ENCODE results near the gene OSBPL9. TPM values are rescaled to one million over a fixed set of nuclear protein-coding genes. Genes with fewer than 3 reads are reported as not detected.

The OSBPL9 gene
- total and polyA plus RNA-seq, 4 experiments from 2014 or later, result 45.1 to 47.8 (median 46.1) TPM

DNA sequence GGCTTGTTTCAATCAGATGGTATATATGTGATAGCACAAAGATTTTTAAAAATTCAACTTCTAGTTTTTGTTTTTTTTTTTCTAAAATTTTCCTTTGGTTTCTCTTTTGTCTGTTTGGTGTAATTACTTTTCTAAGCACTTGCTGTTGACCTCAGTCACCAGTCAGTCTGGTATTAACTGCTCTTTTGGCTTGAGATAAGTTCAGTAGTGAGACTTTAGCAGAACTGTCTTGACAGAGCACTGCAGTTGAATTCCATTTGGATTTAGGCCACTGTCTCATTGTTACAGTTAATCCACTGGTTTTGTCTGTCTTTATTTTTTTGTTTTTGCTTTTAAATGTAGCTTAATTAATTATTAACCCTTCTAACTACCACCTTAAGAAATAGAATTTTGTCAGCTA, 36.2 kb downstream of the OSBPL9 start:
- Mint-ChIP-seq H3K4me1 (peaks cover 0 to 9% (median 4%) of the 10 kb centered on the region in 4 donors), H3K27me3 (no peaks in the 10 kb centered on the region), H3K27ac (no peak overlapping the region), H3K36me3 (peaks cover 25 to 30% of the 10 kb centered on the region in 2 donors), H3K4me3 (no peak overlapping the region), H3K9me3 (peaks cover 0 to 1% (median 0%) of the 10 kb centered on the region in 8 donors)
- H3K36me3 ChIP-seq (ENCODE audit: insufficient read depth, low read length), result no peaks in the 10 kb centered on the region
- H3K27ac ChIP-seq (ENCODE audit: low read depth, low read length), result no peak overlapping the region
- ChIA-PET CTCF (ENCODE audit: partially characterized antibody) (interaction anchor here (0.7 kb wide), 1 partner anchor 119 kb away, joined by 3 read pairs; no protein-coding TSS in a partner anchor), POLR2A (ENCODE audit: partially characterized antibody) (no interaction called here)
- DNase-seq, result no peak
- intact Hi-C loops (cut with micrococcal nuclease), result no loop called here
- H3K4me3 ChIP-seq (ENCODE audit: low read length in 2 of 2), result no peak overlapping the region
- no peaks in the 10 kb centered on the region for H3K27me3 ChIP-seq (ENCODE audit: insufficient read depth, low read length)
- H3K9me3 ChIP-seq (ENCODE audit: control insufficient read depth in 1 of 2, low read length in 2 of 2), result no peaks in the 10 kb centered on the region
- H3K4me1 ChIP-seq (ENCODE audit: insufficient read depth, low read length), result no peaks in the 10 kb centered on the region

DNA sequence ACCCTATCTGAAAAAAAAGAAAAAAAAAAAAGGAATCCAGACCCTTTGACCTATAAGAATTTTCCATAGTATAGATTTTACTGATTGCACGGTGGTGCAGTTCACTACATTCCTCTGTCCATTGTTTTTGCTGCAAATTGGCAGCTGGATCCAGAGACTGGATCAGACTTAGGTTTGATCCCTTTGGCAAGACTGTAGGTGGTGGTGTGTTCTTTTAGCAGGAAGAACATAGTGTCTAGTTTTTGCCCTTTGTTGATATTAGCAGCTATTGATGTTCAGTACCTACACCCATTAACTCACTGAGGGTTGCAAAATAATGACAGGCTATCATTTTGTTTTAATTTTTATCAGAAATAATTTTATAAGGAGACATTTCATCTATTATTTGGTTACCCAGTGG, 37.1 kb downstream of the OSBPL9 start:
- DNase-seq, result no peak
- Histone ChIP-seq H3K27ac (ENCODE audit: low read depth, low read length) (no peak overlapping the region), H3K4me1 (ENCODE audit: insufficient read depth, low read length) (no peaks in the 10 kb centered on the region), H3K36me3 (ENCODE audit: insufficient read depth, low read length) (no peaks in the 10 kb centered on the region), H3K4me3 (ENCODE audit: low read length in 2 of 2) (no peak overlapping the region), H3K27me3 (ENCODE audit: insufficient read depth, low read length) (no peaks in the 10 kb centered on the region), H3K9me3 (ENCODE audit: control insufficient read depth in 1 of 2, low read length in 2 of 2) (no peaks in the 10 kb centered on the region)
- Mint-ChIP-seq H3K27ac (no peak overlapping the region), H3K9me3 (peaks cover 0 to 1% (median 0%) of the 10 kb centered on the region in 8 donors), H3K27me3 (no peaks in the 10 kb centered on the region), H3K4me1 (peaks cover 0 to 9% (median 1%) of the 10 kb centered on the region in 4 donors), H3K36me3 (peaks cover 30% of the 10 kb centered on the region in 2 donors), H3K4me3 (no peak overlapping the region)
- ChIA-PET CTCF (ENCODE audit: partially characterized antibody) (no interaction called here), POLR2A (ENCODE audit: partially characterized antibody) (no interaction called here)
- intact Hi-C loops (cut with micrococcal nuclease), result no loop called here

GRCh38 chr1:51656374-51656773, 39.5 kb downstream of the OSBPL9 start:
- no peak overlapping the region for H3K4me3 ChIP-seq (ENCODE audit: low read length in 2 of 2)
- H3K9me3 ChIP-seq (ENCODE audit: control insufficient read depth in 1 of 2, low read length in 2 of 2), result no peaks in the 10 kb centered on the region
- ChIA-PET POLR2A (ENCODE audit: partially characterized antibody) (no interaction called here), CTCF (ENCODE audit: partially characterized antibody) (interaction anchor here (1.1 kb wide), 1 partner anchor 113 kb away, joined by 3 read pairs; no protein-coding TSS in a partner anchor)
- no peak overlapping the region for H3K27ac ChIP-seq (ENCODE audit: low read depth, low read length)
- Mint-ChIP-seq H3K9me3 (peaks cover 0 to 1% (median 0%) of the 10 kb centered on the region in 8 donors), H3K4me1 (peaks cover 0 to 7% (median 3%) of the 10 kb centered on the region in 4 donors), H3K36me3 (peaks cover 26 to 29% of the 10 kb centered on the region in 2 donors), H3K4me3 (no peak overlapping the region), H3K27me3 (no peaks in the 10 kb centered on the region), H3K27ac (no peak overlapping the region)
- H3K36me3 ChIP-seq (ENCODE audit: insufficient read depth, low read length), result no peaks in the 10 kb centered on the region
- no peak for DNase-seq
- intact Hi-C loops (cut with micrococcal nuclease), result no loop called here
- no peaks in the 10 kb centered on the region for H3K27me3 ChIP-seq (ENCODE audit: insufficient read depth, low read length)
- no peaks in the 10 kb centered on the region for H3K4me1 ChIP-seq (ENCODE audit: insufficient read depth, low read length)

- ChIA-PET POLR2A (ENCODE audit: partially characterized antibody) (no interaction called here), CTCF (ENCODE audit: partially characterized antibody) (no interaction called here)
- H3K36me3 ChIP-seq (ENCODE audit: insufficient read depth, low read length), result no peaks in the 10 kb centered on the region
- Mint-ChIP-seq H3K9me3 (peaks cover 0 to 1% (median 0%) of the 10 kb centered on the region in 8 donors), H3K4me3 (no peak overlapping the region), H3K36me3 (peaks cover 13 to 20% of the 10 kb centered on the region in 2 donors), H3K27me3 (no peaks in the 10 kb centered on the region), H3K27ac (no peak overlapping the region), H3K4me1 (peaks cover 0 to 14% (median 6%) of the 10 kb centered on the region in 4 donors)
- intact Hi-C loops (cut with micrococcal nuclease), result no loop called here
- H3K27me3 ChIP-seq (ENCODE audit: insufficient read depth, low read length), result no peaks in the 10 kb centered on the region
- no peak overlapping the region for H3K4me3 ChIP-seq (ENCODE audit: low read length in 2 of 2)
- DNase-seq, result no peak
- no peaks in the 10 kb centered on the region for H3K9me3 ChIP-seq (ENCODE audit: control insufficient read depth in 1 of 2, low read length in 2 of 2)
- no peaks in the 10 kb centered on the region for H3K4me1 ChIP-seq (ENCODE audit: insufficient read depth, low read length)
- no peak overlapping the region for H3K27ac ChIP-seq (ENCODE audit: low read depth, low read length)
Measured at GRCh38 chr1:51660580-51660979, 43.7 kb downstream of the OSBPL9 start.

DNA sequence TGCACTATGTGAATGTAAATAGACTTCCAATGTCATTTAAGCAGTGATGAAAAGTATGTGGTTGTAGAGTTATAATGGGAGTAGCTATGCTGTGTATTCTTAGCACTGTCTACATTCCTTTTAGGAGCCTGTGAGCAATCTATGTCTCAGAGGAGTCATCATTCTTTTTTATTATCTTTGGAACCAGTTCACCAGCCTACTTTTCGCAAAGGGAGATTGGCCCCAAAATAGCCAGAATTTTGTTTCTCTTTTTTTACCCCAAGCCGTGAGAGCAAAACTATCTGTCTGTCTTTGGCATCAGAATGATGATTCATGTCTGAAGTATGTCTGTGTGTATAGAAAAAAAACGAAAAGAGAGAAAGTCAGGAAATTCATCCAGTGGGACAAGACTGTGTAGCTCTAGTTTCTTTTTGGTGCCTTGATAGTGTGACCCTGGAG, 44.2 kb downstream of the OSBPL9 start:
- peaks cover 9 to 17% of the 10 kb centered on the region in 2 donors for H3K36me3 Mint-ChIP-seq
- ChIA-PET CTCF (ENCODE audit: partially characterized antibody) (no interaction called here), POLR2A (ENCODE audit: partially characterized antibody) (no interaction called here)
- Histone ChIP-seq H3K9me3 (ENCODE audit: control insufficient read depth in 1 of 2, low read length in 2 of 2) (no peaks in the 10 kb centered on the region), H3K36me3 (ENCODE audit: insufficient read depth, low read length) (no peaks in the 10 kb centered on the region), H3K4me1 (ENCODE audit: insufficient read depth, low read length) (no peaks in the 10 kb centered on the region), H3K27ac (ENCODE audit: low read depth, low read length) (no peak overlapping the region), H3K4me3 (ENCODE audit: low read length in 2 of 2) (no peak overlapping the region), H3K27me3 (ENCODE audit: insufficient read depth, low read length) (no peaks in the 10 kb centered on the region)
- peaks cover 0 to 1% (median 0%) of the 10 kb centered on the region in 8 donors for H3K9me3 Mint-ChIP-seq
- no peaks in the 10 kb centered on the region for H3K27me3 Mint-ChIP-seq
- DNase-seq, result no peak
- no peak overlapping the region for H3K4me3 Mint-ChIP-seq
- intact Hi-C loops (cut with micrococcal nuclease), result no loop called here
- peaks cover 0 to 14% (median 5%) of the 10 kb centered on the region in 4 donors for H3K4me1 Mint-ChIP-seq
- H3K27ac Mint-ChIP-seq, result no peak overlapping the region

DNA sequence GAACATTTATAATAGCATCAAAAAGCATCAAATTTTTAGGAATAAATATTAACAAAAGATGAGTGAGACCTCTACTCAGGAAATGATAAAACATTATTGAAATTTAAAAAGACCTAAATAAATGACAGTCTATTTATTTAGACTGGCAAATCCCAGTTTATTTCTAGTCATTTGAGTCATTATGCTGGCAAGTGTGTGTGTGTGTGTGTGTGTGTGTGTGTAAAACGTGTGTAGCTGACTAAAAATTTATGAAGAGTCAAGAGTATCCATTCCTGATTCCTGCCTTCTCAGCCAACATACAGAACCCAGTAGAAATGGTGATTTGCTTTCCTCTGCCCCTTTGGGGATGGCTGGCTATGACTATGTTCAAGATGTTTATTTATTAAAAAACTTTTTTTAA, 46.2 kb downstream of the OSBPL9 start:
- no peaks in the 10 kb centered on the region for H3K4me1 ChIP-seq (ENCODE audit: insufficient read depth, low read length)
- no peak overlapping the region for H3K4me3 ChIP-seq (ENCODE audit: low read length in 2 of 2)
- Mint-ChIP-seq H3K4me1 (peaks cover 0 to 20% (median 3%) of the 10 kb centered on the region in 4 donors), H3K27ac (no peak overlapping the region), H3K36me3 (peaks cover 5 to 18% of the 10 kb centered on the region in 2 donors), H3K9me3 (no peaks in the 10 kb centered on the region), H3K27me3 (no peaks in the 10 kb centered on the region), H3K4me3 (no peak overlapping the region)
- intact Hi-C loops (cut with micrococcal nuclease), result no loop called here
- ChIA-PET CTCF (ENCODE audit: partially characterized antibody) (no interaction called here), POLR2A (ENCODE audit: partially characterized antibody) (no interaction called here)
- no peaks in the 10 kb centered on the region for H3K27me3 ChIP-seq (ENCODE audit: insufficient read depth, low read length)
- H3K27ac ChIP-seq (ENCODE audit: low read depth, low read length), result no peak overlapping the region
- no peaks in the 10 kb centered on the region for H3K36me3 ChIP-seq (ENCODE audit: insufficient read depth, low read length)
- H3K9me3 ChIP-seq (ENCODE audit: control insufficient read depth in 1 of 2, low read length in 2 of 2), result no peaks in the 10 kb centered on the region
- DNase-seq, result no peak

DNA sequence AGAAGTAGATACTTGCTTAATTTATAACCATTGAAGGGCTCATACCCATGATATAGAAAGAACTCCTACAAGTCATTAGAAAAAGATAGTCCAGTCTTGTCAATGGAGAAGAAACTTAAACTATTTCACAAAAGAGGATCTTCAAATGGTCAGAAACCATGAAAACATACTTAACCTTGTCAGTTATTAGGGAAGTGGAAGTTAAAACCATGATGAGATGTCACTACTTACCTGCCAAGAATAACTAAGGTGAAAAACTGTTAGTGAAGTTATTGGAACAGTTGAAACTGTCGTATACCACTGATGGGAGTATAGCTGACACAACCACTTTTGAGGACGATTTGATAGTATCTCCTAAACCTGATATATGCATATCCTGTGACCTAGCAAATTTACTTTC, 46.8 kb downstream of the OSBPL9 start:
- POLR2A ChIA-PET (ENCODE audit: partially characterized antibody), result no interaction called here

More for the DNA sequence above, 46.8 kb downstream of the OSBPL9 start:
- Histone ChIP-seq H3K27ac (ENCODE audit: low read depth, low read length) (no peak overlapping the region), H3K9me3 (ENCODE audit: control insufficient read depth in 1 of 2, low read length in 2 of 2) (no peaks in the 10 kb centered on the region), H3K36me3 (ENCODE audit: insufficient read depth, low read length) (no peaks in the 10 kb centered on the region), H3K27me3 (ENCODE audit: insufficient read depth, low read length) (no peaks in the 10 kb centered on the region), H3K4me3 (ENCODE audit: low read length in 2 of 2) (no peak overlapping the region), H3K4me1 (ENCODE audit: insufficient read depth, low read length) (no peaks in the 10 kb centered on the region)
- Mint-ChIP-seq H3K27ac (no peak overlapping the region), H3K27me3 (no peaks in the 10 kb centered on the region), H3K4me3 (no peak overlapping the region), H3K4me1 (peaks cover 0 to 20% (median 3%) of the 10 kb centered on the region in 4 donors), H3K36me3 (peaks cover 5 to 15% of the 10 kb centered on the region in 2 donors), H3K9me3 (no peaks in the 10 kb centered on the region)
- intact Hi-C loops (cut with micrococcal nuclease), result no loop called here
- DNase-seq, result no peak
- CTCF ChIA-PET (ENCODE audit: partially characterized antibody), result no interaction called here

Data from CD4-positive, alpha-beta memory T cell (primary cell).